Measurements from ENCODE around the gene NRP2.

DNA sequence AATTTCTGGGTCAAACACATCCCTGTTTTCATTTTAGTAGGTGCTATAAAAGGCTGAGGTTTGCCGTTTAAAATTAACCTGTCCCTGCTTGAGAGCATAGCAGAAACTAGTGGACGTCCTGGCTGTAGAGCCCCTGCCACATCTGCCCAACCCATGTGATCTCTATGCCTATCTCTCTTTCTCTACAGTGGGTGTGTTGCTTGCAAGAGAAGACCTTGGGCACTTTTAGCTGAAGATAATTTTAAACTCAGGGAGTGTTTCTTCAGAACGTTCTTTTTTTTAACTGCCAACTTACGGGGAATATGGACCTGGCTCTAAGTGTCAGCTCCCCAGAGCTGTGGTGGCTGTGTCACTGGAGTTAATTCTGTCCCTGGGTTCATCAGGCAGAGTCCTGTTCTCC, 100.6 kb downstream of the NRP2 start:
- TF ChIP-seq, protein P1, sequence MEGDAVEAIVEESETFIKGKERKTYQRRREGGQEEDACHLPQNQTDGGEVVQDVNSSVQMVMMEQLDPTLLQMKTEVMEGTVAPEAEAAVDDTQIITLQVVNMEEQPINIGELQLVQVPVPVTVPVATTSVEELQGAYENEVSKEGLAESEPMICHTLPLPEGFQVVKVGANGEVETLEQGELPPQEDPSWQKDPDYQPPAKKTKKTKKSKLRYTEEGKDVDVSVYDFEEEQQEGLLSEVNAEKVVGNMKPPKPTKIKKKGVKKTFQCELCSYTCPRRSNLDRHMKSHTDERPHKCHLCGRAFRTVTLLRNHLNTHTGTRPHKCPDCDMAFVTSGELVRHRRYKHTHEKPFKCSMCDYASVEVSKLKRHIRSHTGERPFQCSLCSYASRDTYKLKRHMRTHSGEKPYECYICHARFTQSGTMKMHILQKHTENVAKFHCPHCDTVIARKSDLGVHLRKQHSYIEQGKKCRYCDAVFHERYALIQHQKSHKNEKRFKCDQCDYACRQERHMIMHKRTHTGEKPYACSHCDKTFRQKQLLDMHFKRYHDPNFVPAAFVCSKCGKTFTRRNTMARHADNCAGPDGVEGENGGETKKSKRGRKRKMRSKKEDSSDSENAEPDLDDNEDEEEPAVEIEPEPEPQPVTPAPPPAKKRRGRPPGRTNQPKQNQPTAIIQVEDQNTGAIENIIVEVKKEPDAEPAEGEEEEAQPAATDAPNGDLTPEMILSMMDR (conservative IDR thresholded peaks at IDR 0.05; ENCODE audit: low read length): no peak
- TF ChIP-seq EZH2phosphoT487 (IDR thresholded peaks at IDR 0.05; ENCODE audit: borderline replicate concordance, low read depth, low read length): no peak
